ENCODE results near the gene RAB6A. TPM values are rescaled to one million over a fixed set of nuclear protein-coding genes. Genes with fewer than 3 reads are reported as not detected.

Gene RAB6A
- total and polyA plus RNA-seq, 7 donors: 60.9 to 162 (median 118) TPM

DNA sequence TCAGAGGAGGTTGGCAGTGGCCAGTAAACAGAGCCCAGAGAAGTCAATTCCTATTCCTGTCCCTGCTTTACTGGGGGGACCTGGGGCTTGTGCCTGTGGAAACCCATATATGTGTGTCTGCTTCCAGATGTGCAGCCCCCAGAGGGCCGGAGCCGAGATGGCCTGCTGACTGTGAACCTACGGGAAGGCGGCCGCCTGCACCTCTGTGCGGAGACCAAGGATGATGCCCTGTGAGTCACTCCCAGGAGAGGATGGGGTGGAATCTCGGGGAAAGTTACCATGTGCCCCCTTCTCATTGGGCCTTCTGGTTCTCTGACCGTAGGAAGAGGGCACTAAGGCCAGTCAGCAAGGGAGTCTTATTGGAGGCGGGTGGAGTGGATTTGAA is 109.2 kb downstream of the RAB6A start:
- WGBS, 2 donors: 89 to 93% methylated on average over 9 of the region's 9 CpGs
- no peaks in the 10 kb centered on the region for H3K9me3 ChIP-seq
- no peak overlapping the region for H3K4me3 ChIP-seq
- TF ChIP-seq POLR2AphosphoS5 (IDR thresholded peaks at IDR 0.05): no peak
- TF ChIP-seq POLR2A (IDR thresholded peaks at IDR 0.05): no peak
- TF ChIP-seq, protein P1, sequence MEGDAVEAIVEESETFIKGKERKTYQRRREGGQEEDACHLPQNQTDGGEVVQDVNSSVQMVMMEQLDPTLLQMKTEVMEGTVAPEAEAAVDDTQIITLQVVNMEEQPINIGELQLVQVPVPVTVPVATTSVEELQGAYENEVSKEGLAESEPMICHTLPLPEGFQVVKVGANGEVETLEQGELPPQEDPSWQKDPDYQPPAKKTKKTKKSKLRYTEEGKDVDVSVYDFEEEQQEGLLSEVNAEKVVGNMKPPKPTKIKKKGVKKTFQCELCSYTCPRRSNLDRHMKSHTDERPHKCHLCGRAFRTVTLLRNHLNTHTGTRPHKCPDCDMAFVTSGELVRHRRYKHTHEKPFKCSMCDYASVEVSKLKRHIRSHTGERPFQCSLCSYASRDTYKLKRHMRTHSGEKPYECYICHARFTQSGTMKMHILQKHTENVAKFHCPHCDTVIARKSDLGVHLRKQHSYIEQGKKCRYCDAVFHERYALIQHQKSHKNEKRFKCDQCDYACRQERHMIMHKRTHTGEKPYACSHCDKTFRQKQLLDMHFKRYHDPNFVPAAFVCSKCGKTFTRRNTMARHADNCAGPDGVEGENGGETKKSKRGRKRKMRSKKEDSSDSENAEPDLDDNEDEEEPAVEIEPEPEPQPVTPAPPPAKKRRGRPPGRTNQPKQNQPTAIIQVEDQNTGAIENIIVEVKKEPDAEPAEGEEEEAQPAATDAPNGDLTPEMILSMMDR (IDR thresholded peaks at IDR 0.05): no peak
- TF ChIP-seq EP300 (IDR thresholded peaks at IDR 0.05): no peak
- peaks cover 0 to 6% (median 3%) of the 10 kb centered on the region in 4 donors for H3K4me1 ChIP-seq
- intact Hi-C loops (cut with DNase I): no loop called here
- peak overlapping the region in 2 of 4 donors; percentile 28 to 49 for H3K27ac ChIP-seq
- no peak for DNase-seq
- H3K27me3 ChIP-seq: no peaks in the 10 kb centered on the region
- H3K36me3 ChIP-seq: no peaks in the 10 kb centered on the region

DNA sequence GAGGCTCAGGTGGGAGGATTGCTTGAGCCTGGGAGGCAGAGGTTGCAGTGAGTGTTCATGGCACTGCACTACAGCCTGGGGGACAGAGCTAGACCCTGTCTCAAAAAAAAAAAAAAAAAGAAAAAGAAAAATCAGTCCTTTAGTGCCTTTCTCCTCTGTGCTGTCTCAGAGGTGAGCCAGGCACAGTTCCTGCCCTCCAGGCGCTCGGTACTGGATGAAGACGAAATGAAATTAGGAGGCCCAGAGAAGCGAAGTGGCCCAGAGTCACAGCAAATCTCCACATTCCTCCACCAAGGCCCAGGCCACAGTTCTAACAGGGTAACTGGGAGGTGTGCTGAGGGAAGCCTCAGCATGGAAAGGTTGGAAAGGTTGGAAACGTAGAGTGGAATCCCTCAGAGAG is 109.6 kb downstream of the RAB6A start:
- no peak for DNase-seq
- Histone ChIP-seq H3K27ac (peak overlapping the region in 1 of 4 donors; percentile 28), H3K36me3 (no peaks in the 10 kb centered on the region), H3K9me3 (no peaks in the 10 kb centered on the region), H3K4me1 (peaks cover 0 to 6% (median 3%) of the 10 kb centered on the region in 4 donors), H3K4me3 (no peak overlapping the region), H3K27me3 (no peaks in the 10 kb centered on the region)
- intact Hi-C loops (cut with DNase I): no loop called here
- WGBS, 2 donors: 95 to 97% methylated on average over 5 of the region's 5 CpGs
- TF ChIP-seq EP300 (IDR thresholded peaks at IDR 0.05): no peak
- TF ChIP-seq, protein P1 (IDR thresholded peaks at IDR 0.05): no peak

DNA sequence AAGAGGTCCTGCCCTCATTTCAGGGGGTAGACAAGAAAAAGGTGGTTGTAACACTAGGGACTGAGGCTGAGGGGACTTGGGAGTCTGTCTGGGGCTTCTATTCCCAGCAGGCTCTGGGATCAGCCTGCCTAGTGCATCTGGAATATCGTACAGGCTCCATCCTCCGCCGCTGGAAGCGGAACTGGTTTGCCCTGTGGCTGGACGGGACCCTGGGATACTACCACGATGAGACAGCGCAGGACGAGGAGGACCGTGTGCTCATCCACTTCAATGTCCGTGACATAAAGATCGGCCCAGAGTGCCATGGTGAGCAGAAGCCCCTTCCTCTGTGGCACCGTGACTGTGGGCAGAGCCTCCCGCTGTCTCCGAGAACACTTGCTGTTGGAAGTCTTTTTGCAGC is 110.5 kb downstream of the RAB6A start:
- 91 to 96% methylated on average over 14 of the region's 14 CpGs for WGBS, 2 donors
- Histone ChIP-seq H3K36me3 (no peaks in the 10 kb centered on the region), H3K9me3 (no peaks in the 10 kb centered on the region), H3K27me3 (no peaks in the 10 kb centered on the region), H3K27ac (no peak overlapping the region), H3K4me1 (peaks cover 0 to 6% (median 3%) of the 10 kb centered on the region in 4 donors), H3K4me3 (no peak overlapping the region)
- TF ChIP-seq EP300 (IDR thresholded peaks at IDR 0.05): no peak
- intact Hi-C loops (cut with DNase I): no loop called here
- no peak for DNase-seq

DNA sequence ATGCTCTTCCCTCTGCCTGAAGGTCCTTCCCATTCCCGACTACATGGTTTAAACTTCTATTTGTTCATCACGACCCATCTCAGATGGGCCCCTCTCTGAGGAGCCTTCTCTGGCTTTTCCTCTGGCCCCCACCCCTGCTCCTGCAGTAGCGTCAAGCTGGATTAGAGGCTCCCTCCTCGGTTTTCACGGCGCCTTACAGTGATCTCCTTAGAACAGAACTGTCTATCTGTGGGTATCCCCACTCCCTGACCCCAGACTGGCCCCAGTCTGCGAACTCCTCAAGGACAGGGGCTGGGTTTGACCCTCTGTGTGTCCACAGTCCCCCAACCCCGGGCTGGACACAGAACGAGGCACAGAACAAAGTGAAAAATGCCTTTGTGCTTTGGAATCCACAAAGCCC is 111.7 kb downstream of the RAB6A start:
- 79 to 83% methylated on average over 9 of the region's 9 CpGs for WGBS, 2 donors
- DNase-seq: no peak

DNA sequence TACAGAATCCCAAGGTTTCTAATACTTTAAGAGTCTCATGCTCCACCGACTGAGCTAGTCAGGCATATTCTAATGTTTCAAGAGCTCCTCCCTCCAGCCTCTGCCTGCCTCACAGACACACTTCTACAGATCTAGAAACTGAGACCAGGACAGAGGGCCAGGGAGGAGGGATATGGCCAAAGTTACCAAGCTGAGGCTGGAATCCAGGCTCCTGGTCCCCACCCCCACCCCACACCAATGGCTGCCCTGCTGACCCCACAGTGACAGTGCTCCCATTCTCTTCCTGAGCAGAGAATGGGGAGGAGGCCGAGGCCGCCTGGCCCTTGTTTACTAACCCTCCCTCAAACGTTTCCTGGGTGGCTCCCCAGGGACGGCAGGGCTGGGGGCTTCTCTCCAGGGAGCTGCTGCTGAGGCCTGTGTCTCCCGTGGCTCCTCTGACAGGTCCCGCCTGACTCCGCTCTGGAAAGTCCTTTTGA is 112.3 kb downstream of the RAB6A start:
- Histone ChIP-seq H3K36me3 (no peaks in the 10 kb centered on the region), H3K4me3 (peak overlapping the region in 2 of 4 donors; percentile 39), H3K27ac (peak overlapping the region in 3 of 4 donors; percentile 18 to 61 (median 35)), H3K9me3 (no peaks in the 10 kb centered on the region), H3K4me1 (peaks cover 0 to 6% (median 3%) of the 10 kb centered on the region in 4 donors), H3K27me3 (no peaks in the 10 kb centered on the region)
- WGBS, 2 donors: 49 to 65% methylated on average over 8 of the region's 8 CpGs
- no peak for DNase-seq
- intact Hi-C loops (cut with DNase I): no loop called here
- TF ChIP-seq POLR2AphosphoS5 (IDR thresholded peaks at IDR 0.05) (no peak), EP300 (IDR thresholded peaks at IDR 0.05) (no peak), POLR2A (IDR thresholded peaks at IDR 0.05) (no peak)
- TF ChIP-seq, protein P1 (IDR thresholded peaks at IDR 0.05): no peak

More for the DNA sequence above, 111.7 kb downstream of the RAB6A start:
- Histone ChIP-seq H3K27me3 (no peaks in the 10 kb centered on the region), H3K36me3 (no peaks in the 10 kb centered on the region), H3K9me3 (no peaks in the 10 kb centered on the region), H3K27ac (peak overlapping the region in 3 of 4 donors; percentile 18 to 61 (median 35)), H3K4me1 (peaks cover 0 to 6% (median 3%) of the 10 kb centered on the region in 4 donors), H3K4me3 (peak overlapping the region in 2 of 4 donors; percentile 9 to 39)
- TF ChIP-seq EP300 (IDR thresholded peaks at IDR 0.05) (no peak), POLR2A (IDR thresholded peaks at IDR 0.05) (no peak), POLR2AphosphoS5 (IDR thresholded peaks at IDR 0.05) (no peak)
- TF ChIP-seq, protein P1 (IDR thresholded peaks at IDR 0.05): no peak
- intact Hi-C loops (cut with DNase I): no loop called here

Data from sigmoid colon (tissue), 7 donors.